ENCODE data around the gene PATJ. TPM values are rescaled to one million over a fixed set of nuclear protein-coding genes. Genes with fewer than 3 reads are reported as not detected.
"Not testable (repeated sequence)": the region's sequence is repeated elsewhere in the genome, so short reads cannot be mapped to it uniquely, and the experiment has no call there.

Gene PATJ
- total RNA-seq, 2 experiments from 2014 or later = 14.8 to 16.4 TPM

GRCh38 chr1:62159940-62160348 lies 417.7 kb downstream of the PATJ start:
- H3K27me3 Mint-ChIP-seq = no peaks in the 10 kb centered on the region
- H3K27ac Mint-ChIP-seq = no peak overlapping the region
- DNase-seq = no peak
- ChIA-PET POLR2A (no interaction called here), CTCF (interaction anchor here (0.9 kb wide), 1 partner anchor 16 kb away, joined by 4 read pairs; no protein-coding TSS in a partner anchor)
- H3K4me3 Mint-ChIP-seq = no peak overlapping the region
- H3K36me3 Mint-ChIP-seq (ENCODE audit: low read depth) = peaks cover 2% of the 10 kb centered on the region
- H3K9me3 Mint-ChIP-seq = no peaks in the 10 kb centered on the region
- H3K4me1 Mint-ChIP-seq = no peaks in the 10 kb centered on the region

GRCh38 chr1:62161711-62162110 lies 419.4 kb downstream of the PATJ start:
- CTCF ChIA-PET = no interaction called here
- no peaks in the 10 kb centered on the region for H3K9me3 Mint-ChIP-seq
- no peaks in the 10 kb centered on the region for H3K27me3 Mint-ChIP-seq
- H3K4me3 Mint-ChIP-seq = no peak overlapping the region
- no peak overlapping the region for H3K27ac Mint-ChIP-seq
- H3K4me1 Mint-ChIP-seq = no peaks in the 10 kb centered on the region
- DNase-seq = no peak
- peaks cover 2% of the 10 kb centered on the region for H3K36me3 Mint-ChIP-seq (ENCODE audit: low read depth)
- POLR2A ChIA-PET = no interaction called here

- DNase-seq; H3K27me3 Mint-ChIP-seq; H3K27ac Mint-ChIP-seq; H3K9me3 Mint-ChIP-seq; H3K4me1 Mint-ChIP-seq; H3K36me3 Mint-ChIP-seq (ENCODE audit: low read depth); CTCF ChIA-PET; POLR2A ChIA-PET; H3K4me3 Mint-ChIP-seq: not testable (repeated sequence)
These were observed 428.1 kb downstream of the PATJ start for GRCh38 chr1:62170380-62170779.

- ChIA-PET POLR2A (no interaction called here), CTCF (interaction anchor here (0.5 to 1.7 kb wide), 14 partner anchors 9 to 237 kb away, joined by 3 to 7 read pairs (median 3); no protein-coding TSS in a partner anchor)
- Mint-ChIP-seq H3K4me3 (no peak overlapping the region), H3K36me3 (ENCODE audit: low read depth) (no peaks in the 10 kb centered on the region), H3K9me3 (no peaks in the 10 kb centered on the region), H3K27ac (no peak overlapping the region), H3K4me1 (no peaks in the 10 kb centered on the region), H3K27me3 (no peaks in the 10 kb centered on the region)
- peak; percentile 60 for DNase-seq
These were observed 433.4 kb downstream of the PATJ start for GRCh38 chr1:62175568-62176179.

- Mint-ChIP-seq H3K27ac (no peak overlapping the region), H3K27me3 (no peaks in the 10 kb centered on the region), H3K36me3 (ENCODE audit: low read depth) (no peaks in the 10 kb centered on the region), H3K4me3 (no peak overlapping the region), H3K9me3 (no peaks in the 10 kb centered on the region), H3K4me1 (no peaks in the 10 kb centered on the region)
- ChIA-PET POLR2A (no interaction called here), CTCF (interaction anchor here (0.7 to 1.7 kb wide), 4 partner anchors 8 to 229 kb away, joined by 3 to 7 read pairs (median 4); no protein-coding TSS in a partner anchor)
- no peak for DNase-seq
These were observed 434.5 kb downstream of the PATJ start for GRCh38 chr1:62176597-62177312.

GRCh38 chr1:62177621-62178020 lies 435.3 kb downstream of the PATJ start:
- ChIA-PET POLR2A (no interaction called here), CTCF (no interaction called here)
- H3K27me3 Mint-ChIP-seq = no peaks in the 10 kb centered on the region
- H3K4me1 Mint-ChIP-seq = no peaks in the 10 kb centered on the region
- H3K36me3 Mint-ChIP-seq (ENCODE audit: low read depth) = no peaks in the 10 kb centered on the region
- H3K27ac Mint-ChIP-seq = no peak overlapping the region
- no peak overlapping the region for H3K4me3 Mint-ChIP-seq
- DNase-seq = no peak
- H3K9me3 Mint-ChIP-seq = no peaks in the 10 kb centered on the region

GRCh38 chr1:62178372-62178771 lies 436.1 kb downstream of the PATJ start:
- CTCF ChIA-PET = no interaction called here
- POLR2A ChIA-PET = no interaction called here
- no peaks in the 10 kb centered on the region for H3K4me1 Mint-ChIP-seq

GRCh38 chr1:62180054-62180453 lies 437.8 kb downstream of the PATJ start:
- DNase-seq; CTCF ChIA-PET; H3K36me3 Mint-ChIP-seq (ENCODE audit: low read depth); H3K9me3 Mint-ChIP-seq; H3K4me1 Mint-ChIP-seq; H3K27me3 Mint-ChIP-seq; H3K27ac Mint-ChIP-seq; POLR2A ChIA-PET; H3K4me3 Mint-ChIP-seq: not testable (repeated sequence)

More at GRCh38 chr1:62178372-62178771, 436.1 kb downstream of the PATJ start:
- H3K4me3 Mint-ChIP-seq = no peak overlapping the region
- H3K27ac Mint-ChIP-seq = no peak overlapping the region
- DNase-seq = no peak
- H3K9me3 Mint-ChIP-seq = no peaks in the 10 kb centered on the region
- no peaks in the 10 kb centered on the region for H3K36me3 Mint-ChIP-seq (ENCODE audit: low read depth)
- no peaks in the 10 kb centered on the region for H3K27me3 Mint-ChIP-seq

GRCh38 chr1:62180639-62181038 lies 438.4 kb downstream of the PATJ start:
- DNase-seq = no peak
- Mint-ChIP-seq H3K27ac (no peak overlapping the region), H3K36me3 (ENCODE audit: low read depth) (no peaks in the 10 kb centered on the region), H3K9me3 (no peaks in the 10 kb centered on the region), H3K4me1 (no peaks in the 10 kb centered on the region), H3K27me3 (no peaks in the 10 kb centered on the region), H3K4me3 (no peak overlapping the region)
- POLR2A ChIA-PET = no interaction called here
- CTCF ChIA-PET = interaction anchor here (0.6 kb wide), 1 partner anchor 528 kb away, joined by 3 read pairs; no protein-coding TSS in a partner anchor

- no peak for DNase-seq
- H3K9me3 Mint-ChIP-seq = no peaks in the 10 kb centered on the region
- H3K4me3 Mint-ChIP-seq = no peak overlapping the region
- H3K27me3 Mint-ChIP-seq = no peaks in the 10 kb centered on the region
- ChIA-PET POLR2A (interaction anchor here (0.7 kb wide), 1 partner anchor 117 kb away, joined by 5 read pairs; no protein-coding TSS in a partner anchor), CTCF (no interaction called here)
- no peaks in the 10 kb centered on the region for H3K4me1 Mint-ChIP-seq
- no peak overlapping the region for H3K27ac Mint-ChIP-seq
- H3K36me3 Mint-ChIP-seq (ENCODE audit: low read depth) = no peaks in the 10 kb centered on the region
These were observed 439.3 kb downstream of the PATJ start for GRCh38 chr1:62181532-62181931.

GRCh38 chr1:62182157-62182556 lies 439.9 kb downstream of the PATJ start:
- H3K27me3 Mint-ChIP-seq; CTCF ChIA-PET; H3K4me3 Mint-ChIP-seq; H3K27ac Mint-ChIP-seq; DNase-seq; H3K36me3 Mint-ChIP-seq (ENCODE audit: low read depth); H3K4me1 Mint-ChIP-seq; H3K9me3 Mint-ChIP-seq: not testable (repeated sequence)
- POLR2A ChIA-PET = interaction anchor here (0.7 kb wide), 1 partner anchor 116 kb away, joined by 5 read pairs; no protein-coding TSS in a partner anchor

GRCh38 chr1:62183164-62184020 lies 441.1 kb downstream of the PATJ start:
- not testable (repeated sequence) for DNase-seq; H3K36me3 Mint-ChIP-seq (ENCODE audit: low read depth); H3K27ac Mint-ChIP-seq; H3K27me3 Mint-ChIP-seq; H3K4me3 Mint-ChIP-seq; H3K4me1 Mint-ChIP-seq; H3K9me3 Mint-ChIP-seq
- CTCF ChIA-PET = interaction anchor here (1.0 kb wide), 1 partner anchor 44 kb away, joined by 3 read pairs; no protein-coding TSS in a partner anchor
- POLR2A ChIA-PET = interaction anchor here (0.6 kb wide), 1 partner anchor 22 kb away, joined by 4 read pairs; no protein-coding TSS in a partner anchor

GRCh38 chr1:62184336-62184735 lies 442.1 kb downstream of the PATJ start:
- H3K9me3 Mint-ChIP-seq = no peaks in the 10 kb centered on the region
- no peaks in the 10 kb centered on the region for H3K4me1 Mint-ChIP-seq
- DNase-seq = no peak
- no peak overlapping the region for H3K4me3 Mint-ChIP-seq
- no peaks in the 10 kb centered on the region for H3K36me3 Mint-ChIP-seq (ENCODE audit: low read depth)
- H3K27me3 Mint-ChIP-seq = no peaks in the 10 kb centered on the region
- H3K27ac Mint-ChIP-seq = no peak overlapping the region
- POLR2A ChIA-PET = interaction anchor here (0.6 kb wide), 1 partner anchor 21 kb away, joined by 4 read pairs; no protein-coding TSS in a partner anchor
- CTCF ChIA-PET = interaction anchor here (1.0 to 1.3 kb wide), 2 partner anchors 8 to 45 kb away, joined by 3 read pairs; no protein-coding TSS in a partner anchor
